ENCODE data around the gene DCTPP1.
A peak's percentile ranks its signal among the peaks of the same experiment; 100 is the strongest.

The DCTPP1 gene

GRCh38 chr16:30380072-30380802, 49.6 kb downstream of the DCTPP1 start:
- no peak for DNase-seq

GRCh38 chr16:30379158-30379783, 50.6 kb downstream of the DCTPP1 start:
- DNase-seq: no peak

- peak; percentile 93 for DNase-seq
Measured at GRCh38 chr16:30378236-30379157, 51.3 kb downstream of the DCTPP1 start.

GRCh38 chr16:30377812-30378235, 52.0 kb downstream of the DCTPP1 start:
- peak; percentile 39 for DNase-seq

- no peak for DNase-seq
Measured at GRCh38 chr16:30377050-30377811, 52.6 kb downstream of the DCTPP1 start.

GRCh38 chr16:30376461-30376902, 53.3 kb downstream of the DCTPP1 start:
- DNase-seq: no peak

GRCh38 chr16:30375864-30376263, 54.0 kb downstream of the DCTPP1 start:
- DNase-seq: no peak

- no peak for DNase-seq
Measured at GRCh38 chr16:30374538-30374937, 55.3 kb downstream of the DCTPP1 start, which contains the start of gene MYL11. Gene MYL11 (plus strand): TSS chr16:30374802. CDS start chr16:30374858, 56 bp downstream.

Data from amniotic stem cell (primary cell).